Activated CD4-positive, CD25-positive, alpha-beta regulatory T cell treated with anti-CD3 and anti-CD28 coated beads, Interleukin-2, amount 50 U/mL, for 72 hours (primary cell): ENCODE measurements around the gene GAB2.

Source experiments
- DNase-seq: peaks from one replicate; pipeline ENCODE4 v3.0.0; 2021

The GAB2 gene

GRCh38 chr11:78217650-78218541 is 199.7 kb downstream of the GAB2 start:
- DNase-seq, result no peak

- no peak for DNase-seq
Observed at GRCh38 chr11:78216571-78217287, 200.9 kb downstream of the GAB2 start.

GRCh38 chr11:78216021-78216420 is 201.6 kb downstream of the GAB2 start:
- DNase-seq, result no peak

GRCh38 chr11:78214331-78215194 is 203.1 kb downstream of the GAB2 start:
- DNase-seq, result no peak

GRCh38 chr11:78213526-78214330 is 203.9 kb downstream of the GAB2 start:
- DNase-seq, result no peak

GRCh38 chr11:78212586-78213371 is 204.8 kb downstream of the GAB2 start:
- no peak for DNase-seq

GRCh38 chr11:78211565-78211964 is 206.1 kb downstream of the GAB2 start:
- DNase-seq, result no peak

GRCh38 chr11:78210000-78210608 is 207.5 kb downstream of the GAB2 start:
- DNase-seq, result no peak

GRCh38 chr11:78209478-78209877 is 208.1 kb downstream of the GAB2 start:
- no peak for DNase-seq

GRCh38 chr11:78208257-78209165 is 209.1 kb downstream of the GAB2 start:
- no peak for DNase-seq

GRCh38 chr11:78207532-78208256 is 209.9 kb downstream of the GAB2 start:
- DNase-seq, result no peak

GRCh38 chr11:78205691-78206090 is 211.9 kb downstream of the GAB2 start:
- DNase-seq, result no peak

- no peak for DNase-seq
Observed at GRCh38 chr11:78205256-78205655, 212.4 kb downstream of the GAB2 start.

GRCh38 chr11:78203184-78203583 is 214.4 kb downstream of the GAB2 start:
- no peak for DNase-seq

- no peak for DNase-seq
Observed at GRCh38 chr11:78202733-78203167, 214.9 kb downstream of the GAB2 start.

GRCh38 chr11:78201096-78201818 is 216.4 kb downstream of the GAB2 start:
- no peak for DNase-seq

GRCh38 chr11:78200553-78200952 is 217.1 kb downstream of the GAB2 start:
- no peak for DNase-seq

GRCh38 chr11:78200061-78200460 is 217.6 kb downstream of the GAB2 start:
- DNase-seq, result no peak

GRCh38 chr11:78199653-78200015 is 218.0 kb downstream of the GAB2 start:
- DNase-seq, result no peak
